Keratinocyte (primary cell): Measurements from ENCODE around the gene NOS3.

Experiments used
- CTCF ChIP-seq, 3 experiments: IDR thresholded peaks in 1 of 3; conservative IDR thresholded peaks in 1 of 3; optimal IDR thresholded peaks in 1 of 3; 2 replicates in 2 of 3; 3 replicates in 1 of 3; pipeline versions ENCODE3 to v1.5.1; 2011; ENCODE audit warnings: low read length in 3 of 3, mild to moderate bottlenecking in 3 of 3, moderate library complexity in 2 of 3, control low read depth in 1 of 3, inconsistent platforms in 1 of 3; ENCODE audit not compliant: insufficient read depth in 2 of 3; ENCODE audit errors: extremely low read depth in 1 of 3
- EZH2 ChIP-seq: IDR thresholded peaks from one replicate; pipeline ENCODE4 v1.6.1; 2012; ENCODE audit warnings: inconsistent platforms, mild to moderate bottlenecking, low read length, moderate library complexity

- no peak for TF ChIP-seq CTCF (optimal IDR thresholded peaks at IDR 0.05 in 1 of 3, IDR thresholded peaks at IDR 0.05 in 1 of 3, conservative IDR thresholded peaks at IDR 0.05 in 1 of 3; ENCODE audit: extremely low read depth in 1 of 3, insufficient read depth in 2 of 3, low read length in 3 of 3)
- TF ChIP-seq EZH2 = no peak
Measured at GRCh38 chr7:150990416-150991186, at the start of gene NOS3.
